ENCODE results near the gene PYM1.
"Not testable (repeated sequence)": the region's sequence is repeated elsewhere in the genome, so short reads cannot be mapped to it uniquely, and the experiment has no call there.

PYM1 gene

DNA sequence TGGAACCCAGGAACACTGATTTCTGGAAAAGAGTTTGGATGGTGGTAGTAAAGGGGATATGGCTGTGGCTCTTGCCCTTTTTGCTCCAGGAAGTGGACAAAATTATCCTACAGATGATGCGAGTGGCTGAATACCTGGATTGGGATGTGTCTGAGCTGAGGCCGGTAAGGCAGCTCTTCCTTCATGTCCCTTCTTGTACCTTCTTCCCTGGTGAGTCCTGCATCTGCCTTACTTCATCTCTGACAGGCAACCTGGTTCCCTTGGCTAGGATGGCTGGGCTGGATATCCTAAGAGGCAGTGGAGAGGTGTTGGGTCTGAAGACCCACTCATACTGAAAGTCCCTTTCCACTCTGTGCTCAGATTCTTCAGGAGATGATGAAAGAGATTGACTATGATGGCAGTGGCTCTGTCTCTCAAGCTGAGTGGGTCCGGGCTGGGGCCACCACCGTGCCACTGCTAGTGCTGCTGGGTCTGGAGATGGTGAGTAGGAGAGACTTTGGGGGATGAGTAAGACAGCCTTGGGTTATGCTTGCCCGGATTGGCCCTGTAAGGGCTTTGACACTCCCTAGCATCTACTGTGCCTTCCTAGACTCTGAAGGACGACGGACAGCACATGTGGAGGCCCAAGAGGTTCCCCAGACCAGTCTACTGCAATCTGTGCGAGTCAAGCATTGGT lies 11.3 kb upstream of the PYM1 start:
- DNase-seq (ENCODE audit: low read depth) = no peak

DNA sequence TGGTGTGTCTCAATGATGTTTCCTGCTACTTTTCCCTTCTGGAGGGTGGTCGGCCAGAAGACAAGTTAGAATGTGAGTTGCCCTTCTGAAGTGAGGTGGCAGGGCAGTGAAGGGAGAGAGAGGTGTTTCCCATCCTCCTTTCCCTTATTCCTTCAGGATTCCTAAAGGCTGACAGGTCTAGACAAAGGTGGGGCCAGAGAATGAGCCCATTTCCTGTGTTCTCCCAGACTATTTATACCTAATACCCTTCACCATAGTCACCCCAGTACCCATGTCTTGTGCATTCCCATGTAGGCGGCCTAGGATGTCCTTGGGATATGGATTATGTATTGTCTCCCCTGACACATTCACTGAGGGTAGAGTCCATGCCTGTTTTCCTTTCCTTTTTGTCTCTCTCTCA lies 10.3 kb upstream of the PYM1 start:
- DNase-seq (ENCODE audit: low read depth) = no peak

DNA sequence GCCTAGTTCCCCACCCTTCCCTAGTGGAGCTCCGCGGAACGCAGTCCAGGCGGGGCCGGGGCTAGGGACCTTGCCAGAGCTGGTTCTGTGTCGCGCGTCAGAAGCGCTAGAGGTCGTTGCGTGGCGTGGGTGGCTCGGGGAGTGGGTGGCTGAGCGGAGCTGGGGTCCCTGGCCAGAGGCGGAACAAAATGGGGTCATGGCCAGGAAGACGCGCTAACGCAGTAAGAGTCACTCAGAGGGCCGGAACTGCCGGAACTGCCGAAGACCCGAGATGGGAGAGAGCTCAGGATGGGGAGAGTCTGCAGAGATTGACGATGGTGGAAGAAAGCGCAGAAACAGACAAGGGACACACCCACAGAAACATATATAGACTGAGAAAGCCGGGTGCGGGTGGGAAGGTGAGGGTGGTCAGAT lies 8.1 kb upstream of the PYM1 start:
- no peak for DNase-seq (ENCODE audit: low read depth)

DNA sequence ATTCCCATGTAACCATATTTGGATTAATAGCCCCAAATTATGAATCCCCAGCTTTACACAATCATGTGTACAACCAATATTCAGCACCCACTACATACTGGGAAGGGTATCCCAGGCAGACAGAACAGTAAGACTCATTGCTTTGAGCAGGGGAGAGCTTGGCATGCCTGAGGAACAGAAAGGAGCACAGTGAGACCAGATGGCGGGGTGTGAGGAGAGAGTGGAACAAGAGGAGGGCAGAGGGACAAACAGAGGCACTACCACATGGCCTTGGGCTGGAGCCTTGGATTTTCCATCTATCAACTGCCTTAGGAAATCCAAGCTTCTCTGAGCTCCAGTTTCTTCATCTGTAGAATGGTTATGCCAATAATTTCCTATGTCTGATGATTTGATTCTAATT lies 7.1 kb upstream of the PYM1 start:
- no peak for DNase-seq (ENCODE audit: low read depth)

DNA sequence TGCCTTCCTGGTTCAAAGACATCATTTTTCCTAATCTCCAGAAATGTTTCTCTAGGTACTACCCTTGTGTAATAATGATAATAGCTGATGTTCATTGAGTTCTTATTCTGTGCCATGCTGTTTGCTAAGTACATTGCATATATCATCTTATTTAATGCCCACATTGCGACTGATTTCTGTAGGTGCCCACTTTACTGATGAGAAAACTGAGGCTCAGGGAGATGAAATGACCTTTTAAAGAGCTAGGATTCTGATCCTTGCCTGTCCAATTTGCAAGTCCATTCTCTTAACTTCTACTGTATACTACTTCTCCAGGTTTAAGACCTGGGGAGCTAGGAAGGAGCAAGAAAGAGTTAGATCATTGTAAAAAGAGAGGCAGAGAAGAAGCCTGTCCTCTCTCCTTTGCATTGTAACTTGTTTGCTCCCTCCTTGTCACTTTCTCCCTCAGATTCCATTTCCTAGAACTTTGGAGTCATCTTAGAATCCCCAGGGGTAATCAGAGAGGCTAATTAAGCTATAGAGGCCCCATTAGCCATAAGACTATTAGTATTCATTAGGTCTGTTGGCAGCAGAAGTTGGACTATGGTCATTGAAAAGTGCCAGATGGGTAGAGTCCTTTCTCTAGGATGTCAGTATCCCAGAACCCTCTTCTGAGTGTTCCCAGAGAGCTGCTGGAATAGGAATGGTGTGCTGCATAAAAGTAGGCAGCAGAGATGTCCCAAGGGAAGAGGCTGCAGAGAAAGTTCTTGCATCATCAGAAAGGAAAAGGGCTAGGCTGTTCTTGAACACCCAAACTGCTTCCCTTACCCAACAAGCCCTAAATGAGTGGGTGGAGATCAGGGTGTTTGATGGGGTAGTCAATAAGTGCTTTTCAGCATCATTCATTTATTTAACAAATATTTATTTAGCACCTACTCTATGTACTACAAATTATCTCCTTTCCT lies 6.4 kb upstream of the PYM1 start:
- no peak for DNase-seq (ENCODE audit: low read depth)

DNA sequence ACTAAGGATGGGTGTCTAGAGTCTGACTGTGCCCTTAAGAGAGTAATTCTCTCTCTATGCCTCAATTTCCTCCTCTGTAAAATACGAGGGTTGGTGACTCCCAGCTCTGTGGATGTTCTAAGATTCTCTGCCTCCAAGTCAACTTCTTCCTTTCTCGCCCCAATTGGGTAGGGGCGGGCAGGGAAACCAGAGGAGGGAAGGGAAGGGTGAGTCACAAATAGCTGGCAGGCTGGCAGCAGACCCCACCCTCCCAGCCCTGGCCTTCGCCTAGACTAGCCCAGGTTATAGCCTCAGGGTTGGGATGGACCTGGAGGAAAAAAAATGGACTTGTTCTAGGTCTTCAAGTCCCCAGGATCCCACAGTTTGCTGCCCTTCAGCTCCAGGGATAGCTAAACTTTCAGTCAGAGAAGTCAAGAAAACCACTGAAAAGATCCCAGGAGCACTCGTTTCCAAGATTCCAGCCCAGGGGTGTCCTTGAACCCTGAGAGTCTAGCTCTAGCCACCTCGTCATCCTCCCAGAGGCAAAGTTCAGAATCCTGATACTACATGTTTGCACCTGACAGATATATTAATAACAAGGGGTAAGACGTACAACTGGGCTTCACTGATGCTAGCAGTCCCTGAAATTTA lies 5.6 kb upstream of the PYM1 start:
- no peak for DNase-seq (ENCODE audit: low read depth)

DNA sequence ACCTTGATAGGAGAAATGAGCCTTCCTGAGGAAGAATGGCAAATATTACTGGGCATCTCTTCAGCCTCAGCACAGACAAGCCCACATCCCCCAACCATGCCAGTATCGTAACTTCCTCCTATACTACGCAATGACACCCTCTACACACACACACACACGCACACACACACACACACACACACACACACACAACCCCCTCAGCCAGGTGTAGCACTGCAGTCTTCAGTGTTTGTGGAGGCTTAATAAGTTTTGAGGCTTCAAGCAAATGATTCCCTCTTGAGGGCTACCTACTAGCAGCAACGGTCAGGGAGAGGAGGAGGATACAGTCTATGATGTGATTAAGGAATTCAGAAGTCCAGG lies 4.8 kb upstream of the PYM1 start:
- no peak for DNase-seq (ENCODE audit: low read depth)

DNA sequence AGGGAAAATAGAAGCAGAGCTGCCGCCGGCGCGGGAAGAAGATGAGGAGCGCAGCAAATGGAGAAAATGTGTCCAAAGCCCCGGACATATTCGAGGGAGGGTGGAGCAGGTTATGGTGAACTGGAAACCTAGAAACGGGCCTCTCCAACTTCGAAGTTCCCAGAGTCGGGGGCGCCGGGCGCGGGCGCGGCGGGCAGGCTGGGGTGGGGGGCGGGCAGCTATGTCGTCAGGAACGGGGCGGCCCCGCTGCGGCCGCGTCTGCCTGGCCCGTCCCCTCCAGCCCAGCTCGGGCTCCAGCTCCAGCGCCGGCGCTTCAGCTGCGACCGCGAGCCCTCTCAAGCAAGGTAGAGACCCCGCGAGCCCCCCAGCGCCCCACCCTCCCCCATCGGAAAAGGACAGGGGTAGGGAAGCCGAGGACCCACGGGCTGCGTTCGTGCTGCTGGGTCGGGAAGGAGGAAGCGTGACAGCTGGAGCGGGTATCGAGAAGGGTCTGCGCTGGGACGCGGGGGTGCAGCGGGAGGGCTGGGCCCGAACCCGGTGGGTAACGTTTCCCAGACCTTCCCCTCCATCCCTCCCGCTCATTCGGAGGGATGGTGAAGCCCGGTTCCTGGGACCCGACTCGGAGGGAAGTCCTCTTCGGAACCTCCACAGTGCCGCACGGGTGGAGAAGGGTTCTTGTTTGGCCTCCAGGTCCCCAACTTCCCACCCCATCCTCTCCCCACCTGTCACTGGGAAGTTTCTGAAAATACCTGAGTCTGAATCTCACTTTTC lies 4.3 kb upstream of the PYM1 start:
- DNase-seq (ENCODE audit: low read depth) = peak; percentile 20

DNA sequence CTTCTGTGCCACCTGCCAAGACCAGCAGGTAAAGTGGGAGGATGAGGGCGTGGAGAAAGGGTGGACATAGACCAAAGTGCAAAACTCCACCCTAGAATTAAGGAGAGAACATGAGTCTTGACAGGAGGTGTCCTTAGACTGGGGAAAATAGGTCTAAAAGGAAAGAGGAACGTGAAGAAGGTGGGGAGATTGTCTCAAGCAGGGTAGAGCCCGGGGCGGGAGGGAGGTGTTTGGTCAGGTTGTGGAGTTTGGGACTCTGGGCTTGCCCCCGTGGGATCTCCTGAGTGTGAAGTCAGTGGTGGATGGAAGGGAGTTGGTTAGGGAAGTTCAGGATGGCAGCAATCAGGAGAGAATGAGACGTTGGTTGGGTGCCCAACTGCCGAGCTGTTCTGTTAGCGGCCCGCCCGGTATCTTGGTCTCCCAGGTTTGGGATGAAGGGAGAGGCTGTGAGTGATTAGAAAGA lies 3.7 kb upstream of the PYM1 start:
- no peak for DNase-seq (ENCODE audit: low read depth)

DNA sequence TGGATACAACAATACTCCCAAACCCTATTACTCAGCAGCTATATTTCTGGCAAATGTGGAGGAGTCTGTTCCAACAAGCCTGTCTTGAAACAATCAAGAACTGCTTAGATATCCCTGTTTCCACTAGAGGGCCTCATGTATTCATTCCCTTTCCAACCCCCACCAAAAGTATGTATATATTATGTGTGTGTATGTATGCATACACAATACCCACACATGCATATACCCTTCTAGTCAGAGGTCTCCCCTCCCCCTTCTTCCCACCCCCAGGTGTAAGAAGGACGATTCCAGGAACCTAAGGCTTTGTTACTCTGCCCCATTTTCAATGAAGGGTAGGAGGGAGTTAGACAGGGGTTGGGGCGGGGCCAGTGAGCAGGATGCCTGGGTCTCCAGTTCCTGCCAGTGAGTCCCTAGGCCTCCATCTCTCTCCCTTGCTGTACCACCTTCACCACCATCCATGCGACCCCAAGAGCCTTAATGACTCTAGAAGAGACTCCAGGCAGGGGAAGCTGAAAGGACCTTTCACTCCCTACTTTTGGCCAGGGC lies 3.1 kb upstream of the PYM1 start, which contains the start of gene DGKA:
Gene DGKA, plus strand, starts transcription at position 392 of the 546 bp plus-strand sequence. CDS start 5,342 bp downstream, outside the sequence.
- DNase-seq (ENCODE audit: low read depth) = peak; percentile 37

DNA sequence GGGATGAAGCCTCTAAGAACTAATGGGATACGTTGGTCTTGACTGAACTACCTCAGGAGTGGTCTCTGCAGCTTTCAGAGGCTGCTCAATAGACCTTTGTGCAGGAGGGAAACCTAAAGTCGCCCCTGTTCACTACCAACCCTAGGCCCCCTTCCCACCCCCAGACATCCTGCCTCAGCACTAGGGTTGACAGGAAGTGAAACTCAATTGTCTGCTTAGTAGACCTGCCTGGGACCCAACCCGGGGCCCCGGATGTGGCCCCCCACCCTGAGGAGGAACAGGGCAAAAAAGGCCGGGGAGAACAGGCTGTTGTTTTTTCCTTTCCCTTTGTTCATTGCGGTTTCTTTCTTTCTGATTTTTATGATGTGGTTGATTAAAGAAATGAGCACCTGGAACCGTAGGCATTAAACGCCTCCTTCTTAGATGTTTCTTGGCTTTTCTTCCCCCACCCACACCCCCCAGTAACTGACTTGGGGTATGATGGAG lies 1.7 kb upstream of the PYM1 start:
- DNase-seq (ENCODE audit: low read depth) = no peak

DNA sequence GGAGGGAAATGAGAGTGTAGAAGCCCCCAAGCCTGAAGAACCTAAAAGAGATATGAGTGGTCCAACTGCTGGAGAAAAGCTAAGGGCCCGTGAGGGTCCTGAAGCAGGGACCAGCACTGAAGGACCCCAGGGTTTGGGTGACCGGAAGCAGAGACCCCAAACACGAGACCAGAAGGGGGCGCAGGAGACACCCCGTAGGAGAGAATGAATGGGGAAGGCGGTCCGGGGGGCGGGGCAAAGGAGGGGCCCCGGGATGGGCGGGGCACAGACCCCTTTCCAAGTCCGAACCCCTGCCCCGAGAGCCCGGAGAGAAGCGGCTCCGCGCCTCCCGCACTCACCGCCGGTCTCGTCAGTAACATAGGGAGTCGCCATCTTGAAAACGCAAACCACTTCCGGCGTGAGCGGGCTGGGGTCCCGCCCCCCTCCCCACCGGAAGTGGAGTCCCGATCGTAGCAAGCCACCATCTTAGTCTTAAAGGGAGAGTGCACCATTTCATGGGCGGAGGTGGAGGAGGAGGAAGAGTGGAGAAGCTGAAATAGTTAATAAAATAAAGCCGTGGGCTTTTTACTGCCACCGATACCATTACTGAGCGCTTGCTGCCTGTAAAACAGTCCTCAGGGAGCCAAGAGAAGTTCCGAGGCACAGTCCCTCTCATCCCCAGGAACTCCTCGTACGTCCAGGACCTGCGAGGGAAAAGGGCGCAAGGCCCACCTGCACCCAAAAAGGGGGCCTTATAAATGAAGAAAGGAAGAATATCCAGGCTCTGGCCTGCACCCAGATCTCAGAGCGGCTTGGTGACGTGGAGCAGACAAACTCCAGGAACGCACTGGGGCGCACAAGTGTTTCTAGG lies 731 bp downstream of the PYM1 start:
- peak; percentile 84 for DNase-seq (ENCODE audit: low read depth)

DNA sequence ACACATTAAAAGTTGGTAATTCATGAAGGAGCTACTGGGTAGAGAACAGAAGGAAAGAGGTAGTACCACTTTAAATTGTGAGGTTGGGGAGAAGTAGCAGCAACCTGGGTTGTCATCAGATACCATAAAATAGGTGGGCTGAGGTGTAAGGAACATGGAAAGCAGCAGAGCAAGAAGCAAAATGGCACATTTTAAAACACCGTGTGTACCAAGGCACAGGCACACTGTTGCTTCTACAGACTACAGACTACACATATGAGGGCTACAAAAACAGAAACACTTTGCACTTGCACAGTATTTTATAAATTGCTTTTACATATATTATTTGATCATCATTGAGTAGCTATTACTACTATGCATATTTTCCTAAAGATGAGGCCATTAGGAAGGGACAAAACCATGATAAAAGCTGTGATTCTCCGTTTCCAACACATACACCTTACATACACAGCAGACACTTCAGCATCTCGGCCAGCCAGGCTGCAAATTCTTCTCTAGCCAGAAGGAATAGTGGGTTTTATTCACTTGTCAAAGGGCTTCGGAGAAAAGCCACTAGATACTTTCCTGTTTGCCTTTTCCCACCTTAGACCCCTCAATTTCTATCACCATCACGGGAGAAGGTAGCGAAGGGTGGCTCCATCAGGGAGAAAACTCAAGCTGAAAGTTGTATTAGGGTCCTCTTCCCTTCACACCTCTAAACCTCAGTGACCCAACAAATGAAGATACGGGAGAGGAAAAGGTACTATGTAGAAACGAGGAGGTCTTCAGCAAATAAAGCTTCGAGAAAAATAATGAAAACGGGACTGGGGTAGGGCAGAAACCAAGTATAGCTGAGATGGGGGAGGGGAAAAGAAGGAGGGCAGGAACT lies 1.6 kb downstream of the PYM1 start:
- no peak for DNase-seq (ENCODE audit: low read depth)

DNA sequence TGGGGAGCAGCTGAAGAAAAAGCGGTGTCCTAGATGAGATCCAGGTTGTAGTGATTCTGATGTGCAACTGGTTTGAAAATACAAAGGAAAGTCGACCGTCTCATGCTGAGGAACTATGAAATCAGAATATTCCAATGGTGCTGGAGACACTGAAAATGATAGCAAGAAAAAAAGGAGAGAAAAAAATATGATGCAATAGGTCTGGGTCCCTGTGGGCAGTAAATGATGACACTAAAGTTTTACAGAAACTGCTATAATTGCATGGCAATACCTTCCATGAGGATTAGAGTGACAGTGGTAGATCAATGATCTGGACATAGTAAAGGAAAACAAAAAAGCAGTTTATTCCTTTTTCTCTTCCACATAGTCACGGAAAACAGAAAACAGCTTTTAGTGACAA lies 2.3 kb downstream of the PYM1 start:
- no peak for DNase-seq (ENCODE audit: low read depth)

DNA sequence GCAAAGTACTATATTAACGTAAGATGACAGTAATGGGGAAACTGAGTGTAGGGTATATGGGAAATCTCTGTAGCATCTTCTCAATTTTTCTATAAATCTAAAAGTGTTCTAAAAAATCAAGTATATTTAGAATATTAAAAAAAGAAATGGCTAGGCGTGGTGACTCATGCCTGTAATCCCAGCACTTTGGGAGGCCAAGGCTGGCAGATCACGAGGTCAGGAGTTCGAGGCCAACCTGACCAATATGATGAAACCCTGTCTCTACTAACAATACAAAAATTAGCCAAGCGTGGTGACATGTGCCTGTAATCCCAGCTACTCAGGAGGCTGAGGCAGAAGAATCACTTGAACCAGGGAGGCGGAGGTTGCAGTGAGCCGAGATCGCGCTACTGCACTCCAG lies 4.0 kb downstream of the PYM1 start:
- not testable (repeated sequence) for DNase-seq (ENCODE audit: low read depth)

DNA sequence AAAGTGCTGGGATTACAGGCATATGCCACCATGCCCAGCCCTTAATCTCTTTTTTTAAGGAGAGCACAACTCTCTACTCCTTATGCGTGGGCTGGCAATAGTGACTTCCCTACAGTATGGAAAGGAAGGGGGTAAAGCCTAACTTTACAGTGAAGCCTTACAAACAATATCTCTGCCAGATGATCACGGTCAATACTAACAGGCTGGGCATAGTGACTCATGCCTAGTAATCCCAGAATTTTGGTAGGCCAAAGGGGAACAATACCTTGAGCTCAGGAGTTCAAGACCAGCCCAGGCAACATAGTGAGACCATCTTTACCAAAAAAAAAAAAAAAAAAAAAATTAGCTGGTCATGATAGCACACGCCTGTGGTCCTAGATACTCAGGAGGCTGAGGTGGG lies 5.6 kb downstream of the PYM1 start:
- DNase-seq (ENCODE audit: low read depth) = no peak

DNA sequence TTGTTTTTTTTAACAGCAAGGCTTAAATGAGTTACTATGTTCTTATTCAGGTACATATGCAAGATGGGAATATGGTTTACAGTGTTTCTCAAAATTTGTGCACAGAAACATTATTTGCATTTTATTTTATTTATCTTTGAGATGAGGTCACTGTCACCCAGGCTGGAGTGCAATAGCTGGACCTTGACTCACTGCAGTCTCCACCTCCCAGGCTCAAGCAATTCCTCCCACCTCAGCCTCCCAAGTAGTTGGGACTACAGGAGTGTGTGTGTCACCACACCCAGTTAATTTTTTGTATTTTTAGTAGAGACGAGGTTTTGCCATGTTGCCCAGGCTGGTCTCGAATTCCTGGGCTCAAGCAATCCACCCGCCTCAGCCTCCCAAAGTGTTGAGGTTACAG lies 8.7 kb downstream of the PYM1 start:
- not testable (repeated sequence) for DNase-seq (ENCODE audit: low read depth)

DNA sequence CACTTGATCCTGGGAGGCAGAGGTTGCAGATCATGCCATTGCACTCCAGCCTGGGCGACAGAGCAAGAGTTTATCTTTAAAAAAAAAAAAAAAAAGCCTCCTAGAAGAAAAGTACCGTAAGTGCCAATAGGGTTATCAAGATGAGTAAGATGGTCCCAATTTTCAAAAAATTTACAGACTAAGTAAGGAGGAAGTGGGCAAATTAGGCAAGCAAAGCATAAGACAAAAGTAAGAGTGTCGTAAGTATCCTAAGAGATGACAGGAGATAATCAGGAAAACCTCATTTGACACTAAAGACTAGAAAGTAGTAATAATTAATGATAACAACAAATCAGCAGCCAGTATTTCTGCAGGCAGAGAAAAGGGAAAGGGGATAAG lies 12.2 kb downstream of the PYM1 start:
- no peak for DNase-seq (ENCODE audit: low read depth)

DNA sequence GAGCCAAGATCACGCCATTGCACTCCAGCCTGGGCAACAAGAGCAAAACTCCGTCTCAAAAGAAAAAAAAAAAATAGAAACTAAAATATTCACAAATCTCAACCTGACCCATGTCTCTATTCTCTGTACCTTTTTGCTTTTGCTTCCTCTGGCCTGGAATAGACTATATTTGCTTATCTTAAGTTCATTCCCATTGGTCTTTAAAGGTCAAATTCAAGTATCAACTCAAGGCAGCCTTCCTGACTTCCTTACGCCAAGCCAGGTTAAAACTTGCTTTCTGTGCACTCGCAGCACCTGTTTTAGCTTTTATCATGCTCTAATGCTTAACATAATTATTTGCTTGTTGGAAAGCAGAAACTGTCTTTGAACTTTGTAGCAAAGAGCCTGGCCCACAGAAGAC lies 14.8 kb downstream of the PYM1 start:
- DNase-seq (ENCODE audit: low read depth) = no peak

DNA sequence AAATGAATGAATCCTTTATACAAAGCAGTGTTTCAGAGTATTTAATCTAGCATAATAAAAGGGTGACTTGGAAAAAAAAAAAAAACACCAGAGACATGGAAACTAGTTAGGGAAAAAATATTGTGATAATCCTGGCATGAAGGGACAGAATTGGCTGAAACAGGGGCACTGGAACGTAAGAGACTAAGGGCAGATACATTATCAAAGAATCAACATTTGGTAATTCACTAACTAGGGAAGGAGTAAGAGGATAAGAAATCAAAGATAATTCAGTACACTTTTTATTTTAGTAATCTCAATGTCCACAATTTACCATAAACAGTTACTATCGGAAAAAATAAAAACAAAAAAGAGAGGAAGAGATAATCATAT lies 18.2 kb downstream of the PYM1 start:
- no peak for DNase-seq (ENCODE audit: low read depth)
